HepG2 (cell line): ENCODE results near the gene HNRNPM. TPM values are rescaled to one million over a fixed set of nuclear protein-coding genes. Genes with fewer than 3 reads are reported as not detected.

Experiments
- AGO1 ChIP-seq: fragments of 200-400 bp; formaldehyde crosslinking; IDR thresholded peaks from 2 replicates; pipeline ENCODE4 v1.6.1; 2017; ENCODE audit warnings: mild to moderate bottlenecking, low read depth, low read length, moderate library complexity; ENCODE audit not compliant: poor library complexity, severe bottlenecking
- BATF2 ChIP-seq: sonication (generic); formaldehyde crosslinking; IDR thresholded peaks from 2 replicates; pipeline ENCODE4 v1.8.0; 2022; ENCODE audit warnings: mild to moderate bottlenecking, missing genetic modification reagents, moderate library complexity
- CEBPG ChIP-seq: IDR thresholded peaks from 2 replicates; pipeline ENCODE4 v1.6.1; 2016
- HIVEP1 ChIP-seq: sonication (generic); formaldehyde crosslinking; IDR thresholded peaks from 2 replicates; pipeline ENCODE4 v1.4.0; 2020; ENCODE audit warnings: mild to moderate bottlenecking, missing genetic modification reagents
- HNF4A ChIP-seq: sonication (generic); formaldehyde crosslinking; IDR thresholded peaks from 2 replicates; pipeline ENCODE4 v1.4.0; 2020; ENCODE audit warnings: missing genetic modification reagents
- HOXA3 ChIP-seq: sonication (generic); formaldehyde crosslinking; IDR thresholded peaks from 2 replicates; pipeline ENCODE4 v1.5.0; 2020; ENCODE audit warnings: missing genetic modification reagents
- HOXA9 ChIP-seq: sonication (generic); formaldehyde crosslinking; IDR thresholded peaks from 2 replicates; pipeline ENCODE4 v1.8.1; 2022; ENCODE audit warnings: missing genetic modification reagents, mild to moderate bottlenecking, moderate library complexity, borderline replicate concordance
- KDM5A ChIP-seq: fragments of 200-600 bp; sonication (generic); IDR thresholded peaks from 2 replicates; pipeline ENCODE4 v1.7.0; 2018; ENCODE audit warnings: antibody characterized with exemption, mild to moderate bottlenecking, low read length, borderline replicate concordance
- KLF15 ChIP-seq: sonication (generic); formaldehyde crosslinking; IDR thresholded peaks from 2 replicates; pipeline ENCODE4 v1.8.1; 2023; ENCODE audit warnings: borderline replicate concordance, mild to moderate bottlenecking, inconsistent platforms, missing genetic modification reagents, mixed read lengths
- MAF1 ChIP-seq: sonication (generic); formaldehyde crosslinking; IDR thresholded peaks from 2 replicates; pipeline ENCODE4 v1.5.0; 2020; ENCODE audit warnings: missing genetic modification reagents, borderline replicate concordance
- NFKB2 ChIP-seq: sonication (generic); formaldehyde crosslinking; IDR thresholded peaks from 2 replicates; pipeline ENCODE4 v1.4.0; 2020; ENCODE audit warnings: missing genetic modification reagents, borderline replicate concordance
- PAX8 ChIP-seq: sonication (generic); formaldehyde crosslinking; IDR thresholded peaks from 2 replicates; pipeline ENCODE4 v1.8.0; 2022; ENCODE audit warnings: mild to moderate bottlenecking, missing genetic modification reagents, borderline replicate concordance
- PITX1 ChIP-seq: sonication (generic); formaldehyde crosslinking; IDR thresholded peaks from 2 replicates; pipeline ENCODE4 v1.5.1; 2020; ENCODE audit warnings: mild to moderate bottlenecking, missing genetic modification reagents
- RBM22 ChIP-seq: fragments of 200-400 bp; formaldehyde crosslinking; optimal IDR thresholded peaks from 2 replicates; pipeline ENCODE3; 2017; ENCODE audit warnings: mild to moderate bottlenecking, low read length, moderate library complexity
- SIN3A ChIP-seq: IDR thresholded peaks from 2 replicates; pipeline ENCODE4 v1.6.1; 2011; ENCODE audit warnings: low read depth, mild to moderate bottlenecking, control low read depth, low read length, borderline replicate concordance
- ZBTB7A ChIP-seq: sonication (generic); formaldehyde crosslinking; IDR thresholded peaks from 2 replicates; pipeline ENCODE4 v1.8.0; 2022; ENCODE audit warnings: mild to moderate bottlenecking, missing genetic modification reagents
- ZC3H13 ChIP-seq: sonication (generic); formaldehyde crosslinking; IDR thresholded peaks from 2 replicates; pipeline ENCODE4 v1.8.1; 2023; ENCODE audit warnings: mild to moderate bottlenecking, missing genetic modification reagents, moderate library complexity
- ZFX ChIP-seq: sonication (generic); formaldehyde crosslinking; IDR thresholded peaks from 2 replicates; pipeline ENCODE4 v1.4.0; 2020; ENCODE audit warnings: mild to moderate bottlenecking, low read depth, missing genetic modification reagents, moderate library complexity
- ZNF20 ChIP-seq: sonication (generic); formaldehyde crosslinking; IDR thresholded peaks from 2 replicates; pipeline ENCODE4 v1.4.0; 2020; ENCODE audit warnings: mild to moderate bottlenecking, moderate library complexity, missing genetic modification reagents
- ZNF414 ChIP-seq: sonication (generic); formaldehyde crosslinking; IDR thresholded peaks from 2 replicates; pipeline ENCODE4 v1.5.0; 2020; ENCODE audit warnings: missing genetic modification reagents
- ZNF564 ChIP-seq: sonication (generic); formaldehyde crosslinking; IDR thresholded peaks from 2 replicates; pipeline ENCODE4 v1.8.1; 2023; ENCODE audit warnings: mild to moderate bottlenecking, missing genetic modification reagents
- ZNF670 ChIP-seq: sonication (generic); formaldehyde crosslinking; IDR thresholded peaks from 2 replicates; pipeline ENCODE4 v1.8.0; 2022; ENCODE audit warnings: mild to moderate bottlenecking, missing genetic modification reagents, borderline replicate concordance
- polyA plus RNA-seq, 8 experiments: library from polyadenylated mRNA; depleted of rRNA in 3 of 8; stranded (reverse) in 7 of 8; unstranded in 1 of 8; fragments of >200 nt; fragmentation: Illumina TruSeq in 4 of 8; extraction: Trizol in 4 of 8; gene quantifications; 2 replicates each; pipeline versions ENCODE4 v1.2.1 to v1.2.3, GENCODE V29; 2011 to 2016; ENCODE audit warnings: low read depth in 4 of 8, missing spikeins in 1 of 8, mixed read lengths in 1 of 8; ENCODE audit not compliant: insufficient read depth in 1 of 8
- total RNA-seq, 5 experiments: library from RNA; depleted of rRNA; stranded (reverse); fragments of >200 nt; fragmentation: Illumina TruSeq; extraction: Trizol; gene quantifications; 2 replicates each; pipeline ENCODE4 v1.2.3, GENCODE V29; 2016; ENCODE audit warnings: low read depth in 1 of 5
- TF ChIP-seq, protein P1 (sequence below), 2 experiments: sonication (generic) in 1 of 2; formaldehyde crosslinking in 1 of 2; IDR thresholded peaks; 2 replicates each; pipeline versions ENCODE4 v1.4.0 to v1.6.1; 2018 to 2020; ENCODE audit warnings: missing genetic modification reagents in 2 of 2, borderline replicate concordance in 1 of 2, low read depth in 1 of 2, mild to moderate bottlenecking in 1 of 2, missing biosample characterization in 1 of 2
- TF ChIP-seq, protein P2 (sequence below): IDR thresholded peaks from 2 replicates; pipeline ENCODE4 v1.6.1; 2016; ENCODE audit warnings: missing compliant biosample characterization, missing genetic modification reagents, borderline replicate concordance
- TF ChIP-seq, protein P3 (sequence below): sonication (generic); formaldehyde crosslinking; IDR thresholded peaks from 2 replicates; pipeline ENCODE4 v1.8.1; 2023; ENCODE audit warnings: mild to moderate bottlenecking, missing genetic modification reagents, borderline replicate concordance

Gene HNRNPM
- total and polyA plus RNA-seq, 2 of the 13 experiments (the other 11 are each of a cell fraction or from before 2014, with no cell fraction given), result 56.7 to 102 TPM

GRCh38 chr19:8445488-8446001 lies 770 bp downstream of the HNRNPM start (continued):
- TF ChIP-seq AGO1 (peak; percentile 89), MAF1 (peak; percentile 20; the same call in 1 of the 2 replicates), ZC3H13 (CRISPR knock-in tag) (0 out of 2 replicates have a peak, but pooled peaks have one; percentile 23), ZNF20 (CRISPR knock-in tag) (peak; percentile 56; the same call in 1 of the 2 replicates), ZBTB7A (peak; percentile 27; the same call in 1 of the 2 replicates), HIVEP1 (CRISPR knock-in tag) (0 out of 2 replicates have a peak, but pooled peaks have one; percentile 12), BATF2 (0 out of 2 replicates have a peak, but pooled peaks have one; percentile 16), ZNF564 (CRISPR knock-in tag) (0 out of 2 replicates have a peak, but pooled peaks have one; percentile 7), CEBPG (CRISPR knock-in tag) (no peak), HOXA3 (CRISPR knock-in tag) (no peak), PAX8 (CRISPR knock-in tag) (peak; percentile 69; the same call in 1 of the 2 replicates), PITX1 (CRISPR knock-in tag) (0 out of 2 replicates have a peak, but pooled peaks have one; percentile 11), SIN3A (peak; percentile 32; the same call in 1 of the 2 replicates), HOXA9 (CRISPR knock-in tag) (0 out of 2 replicates have a peak, but pooled peaks have one; percentile 13), ZFX (0 out of 2 replicates have a peak, but pooled peaks have one; percentile 3), HNF4A (CRISPR knock-in tag) (no peak), NFKB2 (CRISPR knock-in tag) (no peak), ZNF670 (CRISPR knock-in tag) (0 out of 2 replicates have a peak, but pooled peaks have one; percentile 49), KDM5A (0 out of 2 replicates have a peak, but pooled peaks have one; percentile 14), KLF15 (CRISPR knock-in tag) (0 out of 2 replicates have a peak, but pooled peaks have one; percentile 38), RBM22 (no peak), ZNF414 (0 out of 2 replicates have a peak, but pooled peaks have one; percentile 13)
- TF ChIP-seq, protein P1, sequence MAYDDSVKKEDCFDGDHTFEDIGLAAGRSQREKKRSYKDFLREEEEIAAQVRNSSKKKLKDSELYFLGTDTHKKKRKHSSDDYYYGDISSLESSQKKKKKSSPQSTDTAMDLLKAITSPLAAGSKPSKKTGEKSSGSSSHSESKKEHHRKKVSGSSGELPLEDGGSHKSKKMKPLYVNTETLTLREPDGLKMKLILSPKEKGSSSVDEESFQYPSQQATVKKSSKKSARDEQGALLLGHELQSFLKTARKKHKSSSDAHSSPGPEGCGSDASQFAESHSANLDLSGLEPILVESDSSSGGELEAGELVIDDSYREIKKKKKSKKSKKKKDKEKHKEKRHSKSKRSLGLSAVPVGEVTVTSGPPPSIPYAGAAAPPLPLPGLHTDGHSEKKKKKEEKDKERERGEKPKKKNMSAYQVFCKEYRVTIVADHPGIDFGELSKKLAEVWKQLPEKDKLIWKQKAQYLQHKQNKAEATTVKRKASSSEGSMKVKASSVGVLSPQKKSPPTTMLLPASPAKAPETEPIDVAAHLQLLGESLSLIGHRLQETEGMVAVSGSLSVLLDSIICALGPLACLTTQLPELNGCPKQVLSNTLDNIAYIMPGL (CRISPR knock-in tag; IDR thresholded peaks at IDR 0.05; ENCODE audit: borderline replicate concordance in 1 of 2, low read depth in 1 of 2), result peak in 1 of 2 experiments; percentile 11; a peak in 1 of 4 replicates
- TF ChIP-seq, protein P2, sequence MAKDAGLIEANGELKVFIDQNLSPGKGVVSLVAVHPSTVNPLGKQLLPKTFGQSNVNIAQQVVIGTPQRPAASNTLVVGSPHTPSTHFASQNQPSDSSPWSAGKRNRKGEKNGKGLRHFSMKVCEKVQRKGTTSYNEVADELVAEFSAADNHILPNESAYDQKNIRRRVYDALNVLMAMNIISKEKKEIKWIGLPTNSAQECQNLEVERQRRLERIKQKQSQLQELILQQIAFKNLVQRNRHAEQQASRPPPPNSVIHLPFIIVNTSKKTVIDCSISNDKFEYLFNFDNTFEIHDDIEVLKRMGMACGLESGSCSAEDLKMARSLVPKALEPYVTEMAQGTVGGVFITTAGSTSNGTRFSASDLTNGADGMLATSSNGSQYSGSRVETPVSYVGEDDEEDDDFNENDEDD (CRISPR knock-in tag), result peak; percentile 41; the same call in 1 of the 2 replicates
- TF ChIP-seq, protein P3, sequence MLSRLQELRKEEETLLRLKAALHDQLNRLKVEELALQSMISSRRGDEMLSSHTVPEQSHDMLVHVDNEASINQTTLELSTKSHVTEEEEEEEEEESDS (CRISPR knock-in tag), result no peak
